GM21423 (cell line): ENCODE results near the gene DNAAF1.

Source experiments
- ATAC-seq: cut with Tn5 transposase; IDR thresholded peaks from one replicate; pipeline ENCODE4 v1.9.1; 2021; ENCODE audit warnings: mild to moderate bottlenecking, moderate library complexity; ENCODE audit not compliant: unreplicated experiment

DNAAF1 gene

DNA sequence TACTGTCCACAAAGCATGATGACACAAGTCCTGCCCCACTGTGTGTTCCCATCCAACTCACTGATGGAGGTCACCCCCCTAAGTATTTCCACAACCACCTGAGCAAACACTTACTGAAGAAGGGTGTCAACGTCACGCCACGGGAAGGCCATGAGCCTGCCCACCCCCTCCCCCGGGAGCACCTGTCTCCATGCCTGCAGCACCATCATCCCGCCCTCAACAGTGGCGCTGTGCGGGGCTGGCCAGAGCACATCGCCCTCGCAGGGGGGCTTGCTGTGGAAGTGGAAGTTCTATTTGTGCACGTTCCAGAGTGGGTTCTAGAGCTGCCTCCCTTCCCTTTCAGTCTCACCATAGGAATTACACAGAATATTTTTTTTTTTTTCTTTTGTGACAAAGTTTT lies 24.1 kb upstream of the DNAAF1 start:
- ATAC-seq, result no peak

- ATAC-seq, result no peak
These were observed 20.6 kb upstream of the DNAAF1 start for GRCh38 chr16:84124257-84125073.

DNA sequence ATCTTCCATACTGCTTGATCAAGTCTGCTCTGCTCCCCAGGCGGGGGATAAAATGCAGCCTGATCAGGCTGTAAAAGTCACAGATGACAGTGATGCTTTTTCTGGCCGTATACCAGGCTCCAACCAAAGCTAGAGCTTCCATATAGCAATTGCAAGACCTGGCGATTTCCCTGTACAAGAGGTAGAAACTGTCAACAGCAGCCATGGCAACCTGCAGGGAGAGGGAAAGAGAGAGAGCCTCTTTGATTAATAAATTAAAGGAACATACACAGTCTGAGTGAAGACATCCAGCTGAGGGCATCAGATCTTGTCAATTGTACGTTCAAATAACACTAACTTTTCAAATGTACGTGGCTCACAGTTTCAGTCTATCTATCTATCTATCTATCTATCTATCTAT lies 14.0 kb upstream of the DNAAF1 start:
- ATAC-seq, result no peak

DNA sequence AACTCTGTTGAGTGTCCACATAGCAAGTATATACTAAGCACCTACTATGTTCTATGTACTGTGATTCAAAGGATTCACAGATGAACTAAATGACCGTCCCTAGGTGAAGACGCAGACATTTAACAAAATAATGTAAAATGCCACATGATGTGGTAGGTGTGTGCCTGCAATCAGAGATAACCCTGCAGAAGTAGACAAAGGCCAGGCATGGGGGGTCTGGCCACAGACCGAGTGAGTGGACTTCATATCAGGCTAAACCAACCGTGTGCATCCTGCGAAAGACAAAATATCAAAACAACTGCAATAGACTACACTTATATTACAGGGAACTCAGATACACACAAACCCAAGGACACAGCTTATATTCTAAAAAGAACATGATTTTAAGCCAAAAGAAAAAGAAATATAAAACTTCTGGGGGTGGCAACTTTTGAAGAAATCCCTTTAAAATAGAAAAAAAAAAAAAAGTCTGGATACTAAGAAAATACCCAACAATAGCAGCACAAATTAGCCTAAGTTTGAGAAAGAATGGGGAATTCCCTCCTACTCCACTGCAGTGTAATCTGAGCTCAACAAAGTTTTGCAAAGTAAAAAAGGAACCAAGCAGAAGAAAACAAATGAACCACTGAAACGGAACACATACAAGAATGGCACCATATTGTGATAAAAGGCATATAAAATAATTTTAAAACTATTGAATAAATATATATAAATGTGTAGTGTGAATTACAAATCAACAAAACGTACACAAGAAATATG lies 12.4 kb upstream of the DNAAF1 start:
- ATAC-seq, result no peak

GRCh38 chr16:84136331-84137125 lies 8.6 kb upstream of the DNAAF1 start:
- no peak for ATAC-seq

- ATAC-seq, result no peak
These were observed 7.8 kb upstream of the DNAAF1 start for GRCh38 chr16:84137287-84137686.

GRCh38 chr16:84137769-84138357 lies 7.2 kb upstream of the DNAAF1 start:
- ATAC-seq, result no peak

GRCh38 chr16:84138500-84138823 lies 6.6 kb upstream of the DNAAF1 start:
- no peak for ATAC-seq

- no peak for ATAC-seq
These were observed 6.1 kb upstream of the DNAAF1 start for GRCh38 chr16:84138824-84139627.

DNA sequence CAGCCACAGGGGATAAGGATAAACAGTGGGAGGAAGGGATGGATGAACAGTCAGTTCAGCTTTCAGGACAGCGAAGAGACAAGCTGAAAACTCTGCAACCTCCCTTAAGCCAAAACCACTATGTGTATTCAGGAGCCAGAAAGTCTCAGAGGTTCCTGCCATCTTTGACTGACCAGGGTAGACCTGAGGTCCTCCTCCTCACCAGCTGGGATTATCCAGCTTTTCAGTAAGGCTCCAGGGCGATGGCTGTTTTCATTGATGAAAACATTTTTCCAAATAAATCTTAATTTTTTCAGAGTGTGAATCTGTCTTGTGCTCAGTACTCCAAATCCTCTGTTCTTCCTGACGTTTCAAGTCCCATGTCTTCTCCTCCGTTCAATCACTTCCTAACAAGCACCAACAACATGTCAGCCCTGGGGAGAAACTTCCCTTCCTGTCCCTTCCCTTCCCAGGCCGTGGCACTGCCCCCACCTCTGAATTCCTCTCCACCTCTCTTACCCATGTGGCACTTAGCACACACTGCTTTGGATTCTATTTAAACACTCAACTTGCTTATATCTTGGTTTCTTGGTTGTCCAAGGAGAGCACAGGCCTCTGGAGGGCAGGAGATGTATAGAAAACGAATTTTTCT lies 5.4 kb upstream of the DNAAF1 start:
- no peak for ATAC-seq

DNA sequence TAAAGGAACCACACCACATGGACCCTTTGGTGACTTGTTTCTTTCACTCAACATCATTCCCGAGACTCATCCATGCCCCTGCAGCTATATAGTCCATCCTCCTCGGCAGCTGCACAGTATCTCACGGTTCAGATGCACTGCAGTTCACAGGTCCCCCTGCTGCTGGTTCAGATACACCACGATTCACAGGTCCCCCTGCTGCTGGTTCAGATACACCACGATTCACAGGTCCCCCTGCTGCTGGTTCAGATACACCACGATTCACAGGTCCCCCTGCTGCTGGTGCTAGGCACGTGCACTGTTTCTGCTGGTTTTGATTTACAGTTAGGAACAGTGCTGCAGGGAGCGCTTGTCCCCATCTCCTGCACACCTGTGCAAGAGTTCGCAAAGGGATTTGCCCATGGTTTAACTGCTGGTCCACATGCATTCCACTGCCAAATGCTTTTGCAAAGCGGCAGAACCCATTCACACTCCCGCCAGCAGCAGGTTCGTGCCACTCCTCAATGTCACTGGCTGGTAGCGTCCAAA lies 3.9 kb upstream of the DNAAF1 start:
- ATAC-seq, result no peak

DNA sequence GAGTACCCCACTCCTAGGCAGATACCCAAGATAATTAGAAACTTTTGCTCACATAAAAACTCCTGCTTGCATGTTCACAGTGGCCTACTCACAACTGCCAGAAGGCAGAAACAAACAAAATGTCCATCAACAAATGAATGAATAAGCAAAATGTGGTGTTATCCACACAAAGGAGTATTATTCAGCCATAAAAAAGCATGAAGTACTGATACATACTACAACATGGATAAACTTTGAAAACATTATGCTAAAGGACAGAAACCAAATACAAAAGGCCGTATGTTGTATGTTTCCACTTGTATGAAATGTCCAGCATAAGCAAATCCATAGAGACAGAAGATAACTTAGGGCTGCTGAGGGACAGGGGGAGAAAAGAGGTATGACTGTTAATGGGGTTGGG lies 2.0 kb upstream of the DNAAF1 start:
- no peak for ATAC-seq

DNA sequence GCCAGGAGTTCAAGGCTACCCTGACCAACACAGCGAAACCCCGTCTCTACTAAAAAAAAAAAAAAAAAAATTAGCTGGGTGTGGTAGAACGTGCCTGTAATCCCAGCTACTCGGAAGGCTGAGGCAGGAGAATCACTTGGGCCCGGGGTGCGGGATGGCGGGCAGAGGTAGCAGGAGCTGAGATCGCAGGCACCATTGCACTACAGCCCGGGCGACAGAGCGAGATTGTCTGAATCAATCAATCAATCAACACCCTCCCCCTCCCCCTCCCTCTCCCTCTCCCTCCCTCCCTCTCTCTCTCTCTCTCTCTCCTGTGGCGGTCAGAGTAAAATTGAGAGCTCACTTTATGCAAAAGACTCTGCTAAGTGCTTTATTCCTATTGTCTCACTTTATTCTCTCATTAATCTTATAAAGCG lies 1.3 kb upstream of the DNAAF1 start:
- no peak for ATAC-seq

DNA sequence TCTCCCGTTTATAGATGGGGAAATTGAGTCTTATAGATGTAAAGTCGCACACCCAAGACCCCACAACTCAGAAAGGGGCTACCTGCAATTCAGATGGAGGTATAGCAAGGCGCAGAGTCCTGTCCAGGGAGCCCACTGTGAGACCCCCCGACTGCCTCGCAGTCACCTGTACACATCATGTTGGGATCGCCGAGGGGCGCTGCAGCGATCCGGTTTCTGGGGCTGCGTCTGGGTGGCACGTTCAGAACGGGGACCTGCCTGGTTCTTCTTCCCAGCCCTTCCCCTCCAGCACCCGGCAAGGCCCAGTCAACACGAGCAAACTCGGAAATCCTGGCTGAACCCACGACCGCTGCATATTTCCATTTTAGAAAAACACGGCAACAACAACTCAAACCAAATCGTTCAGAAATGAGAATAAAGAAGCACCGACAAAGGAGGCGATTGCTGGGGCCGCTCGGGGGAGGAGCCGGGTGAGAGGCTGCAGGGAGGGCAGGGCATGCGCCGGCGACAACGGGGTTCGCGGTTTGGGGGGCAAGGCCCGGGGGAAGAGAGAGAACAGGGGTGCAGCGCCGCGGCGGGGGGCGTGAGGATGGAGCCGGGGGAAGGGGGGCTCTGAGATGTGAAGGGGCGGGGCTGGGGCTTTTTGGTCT lies 774 bp upstream of the DNAAF1 start:
- peak; percentile 5 for ATAC-seq

DNA sequence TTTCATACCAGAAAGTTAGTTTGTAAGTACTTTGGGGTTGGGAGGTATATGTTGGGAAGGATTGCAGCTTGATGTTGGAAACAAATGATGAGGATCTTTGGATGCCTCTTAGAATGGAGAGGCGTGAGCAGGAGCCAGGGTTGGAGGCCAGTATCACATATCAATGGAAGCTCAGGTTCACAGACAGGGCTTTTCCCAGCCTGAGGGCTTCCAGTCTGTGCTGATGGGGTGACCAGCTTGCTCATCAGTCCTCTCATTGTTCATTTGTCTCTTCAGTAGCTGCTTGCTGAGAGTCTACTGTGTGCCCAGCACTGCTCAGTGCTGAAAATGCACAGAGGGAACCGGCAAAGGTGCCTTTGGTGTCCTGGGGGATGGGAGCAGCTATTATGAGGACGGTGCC lies 5.8 kb downstream of the DNAAF1 start:
- ATAC-seq, result no peak

GRCh38 chr16:84153660-84154214 lies 8.6 kb downstream of the DNAAF1 start:
- ATAC-seq, result no peak

DNA sequence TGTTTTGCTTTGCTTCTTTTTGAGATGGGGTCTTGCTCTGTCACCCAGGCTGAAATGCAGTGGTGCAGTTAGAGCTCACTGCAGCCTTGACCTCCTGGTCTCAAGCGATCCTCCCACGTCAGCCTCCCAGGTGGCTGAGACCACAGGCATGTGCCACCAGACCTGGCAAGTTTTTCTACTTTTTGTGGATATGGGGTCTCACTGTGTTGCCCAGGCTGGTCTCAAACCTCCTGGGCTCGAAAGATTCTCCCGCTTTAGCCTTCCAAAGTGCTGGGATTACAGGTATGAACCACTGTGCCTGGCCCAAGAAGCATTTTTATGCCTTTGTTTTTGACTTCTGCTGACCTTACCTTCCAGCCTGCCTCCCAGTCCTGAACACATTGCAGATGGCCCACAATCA lies 10.1 kb downstream of the DNAAF1 start:
- no peak for ATAC-seq

- ATAC-seq, result no peak
These were observed 10.7 kb downstream of the DNAAF1 start for GRCh38 chr16:84155771-84156170.

GRCh38 chr16:84156342-84156784 lies 11.3 kb downstream of the DNAAF1 start:
- no peak for ATAC-seq
